ENCODE measurements around the gene EBF3.

- TF ChIP-seq CTCF (conservative IDR thresholded peaks at IDR 0.05 in 1 of 2, IDR thresholded peaks at IDR 0.05 in 1 of 2; ENCODE audit: extremely low read depth in 1 of 2, insufficient read depth in 1 of 2, low read depth in 1 of 2, low read length in 2 of 2) (no peak), EZH2 (IDR thresholded peaks at IDR 0.05; ENCODE audit: borderline replicate concordance, low read length) (no peak)
These were observed 23.4 kb downstream of the EBF3 start for GRCh38 chr10:129940617-129941198.

All from mammary epithelial cell (primary cell).